Stimulated activated CD4-positive, alpha-beta T cell treated with anti-CD3 and anti-CD28 coated beads, TNF-alpha, amount 100 ng/mL, for 1 hour (primary cell): ENCODE data around the gene AATK.
A peak's percentile ranks its signal among the peaks of the same experiment; 100 is the strongest.

Experiments used
- DNase-seq, 3 donors: peaks; one replicate each; pipeline ENCODE4 v3.0.0-alpha.2; 2020; ENCODE audit warnings: low read depth in 3 of 3, low spot score in 1 of 3

Gene AATK

DNA sequence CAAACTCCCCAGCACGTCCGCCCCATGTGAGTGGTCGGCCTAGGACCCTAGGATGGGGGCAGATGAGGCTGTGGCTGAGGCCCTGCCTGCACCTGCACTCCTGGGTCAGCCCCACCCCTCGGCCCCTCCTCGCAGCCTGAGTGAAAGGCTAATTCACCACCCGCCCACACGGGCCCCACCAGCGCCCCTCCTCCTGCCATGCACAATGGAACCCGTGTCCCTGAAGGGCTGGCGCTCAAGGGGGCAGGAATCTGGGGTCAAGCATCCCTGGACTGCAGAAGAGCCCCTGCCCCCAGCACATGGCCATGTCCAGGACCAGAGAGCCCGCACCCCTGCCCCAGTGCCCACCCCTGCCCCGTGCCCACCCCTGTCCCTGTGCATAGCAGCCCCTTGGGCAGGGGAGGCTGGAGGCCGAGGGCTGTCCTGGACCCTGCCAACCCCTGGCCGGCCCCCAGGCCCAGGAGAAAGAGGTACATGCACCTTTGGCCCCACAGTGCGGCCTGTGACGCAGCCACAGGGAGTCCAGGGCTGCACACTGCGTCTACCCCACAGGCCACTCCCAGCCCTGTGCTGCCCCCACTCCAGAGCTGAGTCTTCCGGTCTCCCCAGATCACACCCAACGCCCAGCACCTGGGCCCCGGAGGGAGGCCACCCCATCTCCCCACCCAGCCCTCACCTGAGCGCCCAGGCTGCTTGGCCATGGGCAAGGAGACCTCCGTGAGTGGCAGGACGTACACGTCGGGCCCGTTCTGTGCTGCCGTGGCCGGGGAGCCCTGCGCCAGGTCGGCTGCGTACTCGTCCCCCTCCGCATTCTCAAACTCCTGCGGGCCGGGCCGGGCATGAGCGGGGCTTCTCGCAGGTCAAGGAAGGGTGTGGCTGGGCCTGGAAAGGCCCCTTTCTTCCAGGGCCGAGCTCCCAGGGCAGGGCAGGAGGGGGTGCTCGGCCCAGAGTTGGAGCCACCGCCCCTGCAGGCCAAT, 35.3 kb downstream of the AATK start:
- no peak for DNase-seq

DNA sequence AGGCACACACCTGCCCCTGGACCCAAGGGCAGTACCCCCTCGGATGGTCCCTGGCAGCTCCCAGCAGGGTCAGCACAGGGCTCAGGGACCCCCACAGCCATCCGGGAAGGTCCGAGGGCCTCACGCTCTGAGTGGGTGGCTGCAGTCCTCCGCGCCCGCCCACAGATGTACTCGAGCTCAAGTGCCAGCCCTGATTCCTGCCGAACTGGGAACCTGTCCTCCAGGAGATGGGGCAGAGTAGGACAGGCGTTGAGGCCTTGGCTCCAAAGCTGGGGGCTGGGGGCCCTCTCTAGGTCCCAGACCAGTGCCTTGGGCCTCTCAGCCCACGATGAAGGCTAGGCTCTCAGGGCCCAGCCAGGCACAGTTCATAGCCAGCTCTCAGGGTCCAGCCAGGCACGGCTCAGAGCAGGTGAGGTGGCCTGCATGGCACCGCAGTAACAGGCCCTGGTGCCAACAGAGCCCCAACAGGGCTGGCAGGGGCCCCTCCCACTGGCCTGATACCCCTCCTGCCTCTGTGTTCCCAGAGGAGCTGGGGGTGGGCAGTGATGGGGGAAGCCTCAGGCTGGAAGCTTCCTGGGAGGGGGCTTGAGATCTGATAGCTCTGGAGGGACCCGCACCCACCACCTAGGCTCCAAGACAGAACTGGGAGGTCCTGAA, 36.2 kb downstream of the AATK start:
- DNase-seq = no peak

DNA sequence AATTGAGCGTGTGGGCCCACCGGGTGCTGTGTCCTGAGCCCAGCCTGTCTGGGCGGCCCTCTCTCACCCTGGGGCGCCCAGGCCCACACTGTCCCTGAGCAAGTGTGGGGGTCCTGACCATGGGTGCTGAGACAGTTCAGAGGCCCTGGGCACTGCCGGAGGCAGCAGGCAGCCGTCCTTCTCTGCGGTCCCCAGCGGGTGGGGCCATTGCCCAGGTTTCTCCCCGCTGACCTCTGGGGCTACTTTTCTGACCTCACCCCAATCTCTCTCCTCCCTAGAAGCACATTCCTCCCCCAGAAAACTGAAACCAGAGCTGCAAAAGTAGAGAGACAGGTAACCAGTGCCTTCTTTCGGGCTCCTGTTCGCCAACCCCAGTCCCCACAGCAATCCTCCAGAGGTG, 36.7 kb downstream of the AATK start:
- no peak for DNase-seq

DNA sequence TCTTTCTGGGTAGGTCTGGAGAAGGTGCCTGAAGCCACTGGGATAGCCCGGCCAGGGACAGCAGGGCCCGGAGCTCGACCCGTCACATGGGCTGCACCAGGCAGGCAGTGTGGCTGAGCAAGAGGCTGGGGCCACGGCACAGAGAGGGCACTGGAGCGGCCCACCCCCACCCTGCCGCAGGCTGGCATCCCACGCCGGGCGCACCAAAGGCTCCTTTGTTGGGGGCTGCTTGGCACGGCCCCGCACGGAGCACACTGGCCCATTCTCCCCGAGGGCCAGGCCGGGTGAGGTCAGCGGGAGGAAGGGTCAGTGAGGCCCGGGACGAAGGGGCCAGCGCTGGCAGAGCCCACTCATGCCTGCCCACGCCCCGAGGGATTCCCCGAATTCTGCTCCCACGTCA, 37.2 kb downstream of the AATK start:
- DNase-seq = no peak

DNA sequence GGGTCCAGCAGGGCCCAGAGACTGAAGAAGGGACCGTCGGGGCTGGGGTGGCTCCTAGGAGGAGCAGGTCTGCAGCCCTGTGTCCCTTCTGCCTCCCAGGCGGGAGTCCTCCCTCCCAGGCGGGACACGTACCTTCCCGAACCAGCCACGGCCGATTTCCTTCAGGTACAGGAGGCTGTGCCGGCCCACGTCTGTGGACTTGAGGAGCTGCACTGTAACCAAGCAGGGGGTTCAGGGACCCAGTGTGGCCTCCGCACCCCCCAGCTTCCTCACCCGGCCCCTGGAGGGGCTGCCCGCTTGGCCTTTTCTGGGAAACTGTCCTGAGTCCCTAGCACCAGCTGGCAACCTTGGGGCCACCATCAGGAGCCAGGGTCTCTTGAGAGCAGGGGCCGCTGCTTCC, 37.7 kb downstream of the AATK start:
- DNase-seq = no peak

GRCh38 chr17:81127526-81128177, 38.4 kb downstream of the AATK start:
- DNase-seq = no peak

DNA sequence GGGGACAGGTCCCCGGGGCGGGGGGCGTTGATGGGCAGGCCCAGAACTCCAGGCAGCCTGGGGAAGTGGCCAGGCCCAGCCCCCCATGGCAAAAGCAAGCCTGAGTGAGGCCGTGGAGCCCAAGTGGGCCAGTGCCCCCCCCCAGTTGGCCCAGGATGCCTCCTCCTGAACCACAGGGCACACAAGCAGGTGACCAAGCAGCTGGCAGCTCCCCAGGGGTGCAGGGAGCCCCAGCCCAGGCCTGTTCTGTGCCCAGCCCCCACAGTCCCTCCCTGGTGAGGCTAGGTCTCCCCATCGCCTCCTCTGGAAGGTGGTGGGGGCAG, 38.9 kb downstream of the AATK start:
- DNase-seq = no peak

DNA sequence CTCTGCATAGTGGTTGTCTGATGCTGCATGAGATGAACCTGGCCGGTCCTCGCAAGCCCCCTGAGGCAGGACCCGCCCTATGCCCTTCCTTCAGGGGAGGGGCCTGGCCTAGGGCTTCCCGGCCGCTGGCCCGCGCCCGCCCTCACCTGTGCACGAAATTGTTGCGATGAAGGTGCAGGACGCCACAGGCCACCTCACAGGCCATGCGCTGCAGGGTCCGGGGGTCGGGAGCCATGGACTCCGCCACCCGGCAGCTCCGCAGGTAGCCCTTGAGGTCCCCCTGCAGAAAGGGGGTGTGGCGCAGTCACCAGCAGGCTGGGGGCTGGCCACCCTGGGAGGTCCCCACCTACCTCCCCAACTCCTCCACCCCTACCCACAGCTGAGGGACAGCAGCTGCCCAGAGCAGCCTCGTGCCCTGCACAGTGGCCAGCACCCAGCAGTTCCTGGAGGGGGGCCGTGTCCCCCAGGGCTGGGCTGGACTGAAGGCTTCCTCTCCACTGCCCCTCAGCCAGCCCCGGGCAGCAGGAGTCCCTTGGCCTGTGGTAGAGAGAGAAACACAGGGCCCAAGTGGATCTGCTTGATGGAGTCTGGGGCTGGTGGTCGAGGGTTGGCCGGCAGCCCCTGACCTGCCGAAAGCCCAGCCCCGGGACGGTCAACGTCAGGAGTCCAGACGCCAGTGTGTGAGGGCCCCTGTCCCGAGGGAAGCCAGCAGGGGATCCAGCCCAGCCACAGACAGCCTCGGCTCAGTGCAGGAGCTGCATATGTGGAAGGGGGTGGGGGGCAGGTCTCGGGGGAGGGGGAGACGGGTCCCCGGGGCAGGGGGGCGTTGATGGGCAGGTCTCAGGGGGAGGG, 39.5 kb downstream of the AATK start:
- DNase-seq = no peak

- DNase-seq = no peak
These were observed 40.4 kb downstream of the AATK start for GRCh38 chr17:81125573-81126081.

DNA sequence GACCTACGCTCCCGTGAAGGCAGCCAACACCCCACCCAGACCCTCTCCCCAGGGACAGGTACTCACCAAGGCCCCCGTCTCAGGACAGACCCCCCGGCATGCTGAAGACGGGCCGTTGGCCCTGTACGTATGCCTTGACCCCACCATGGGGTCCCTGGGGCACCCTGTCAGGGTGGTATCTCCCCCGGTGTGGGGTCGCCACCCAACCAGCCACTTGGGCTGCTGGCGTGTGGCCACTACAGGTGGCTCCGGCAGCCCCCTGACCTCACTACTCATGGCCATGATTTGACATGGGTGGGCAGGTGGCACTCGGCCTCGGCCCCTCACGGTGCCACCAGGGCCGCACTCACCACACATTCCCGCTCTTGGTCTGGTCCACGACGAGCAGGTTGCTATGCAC, 41.6 kb downstream of the AATK start:
- no peak for DNase-seq

DNA sequence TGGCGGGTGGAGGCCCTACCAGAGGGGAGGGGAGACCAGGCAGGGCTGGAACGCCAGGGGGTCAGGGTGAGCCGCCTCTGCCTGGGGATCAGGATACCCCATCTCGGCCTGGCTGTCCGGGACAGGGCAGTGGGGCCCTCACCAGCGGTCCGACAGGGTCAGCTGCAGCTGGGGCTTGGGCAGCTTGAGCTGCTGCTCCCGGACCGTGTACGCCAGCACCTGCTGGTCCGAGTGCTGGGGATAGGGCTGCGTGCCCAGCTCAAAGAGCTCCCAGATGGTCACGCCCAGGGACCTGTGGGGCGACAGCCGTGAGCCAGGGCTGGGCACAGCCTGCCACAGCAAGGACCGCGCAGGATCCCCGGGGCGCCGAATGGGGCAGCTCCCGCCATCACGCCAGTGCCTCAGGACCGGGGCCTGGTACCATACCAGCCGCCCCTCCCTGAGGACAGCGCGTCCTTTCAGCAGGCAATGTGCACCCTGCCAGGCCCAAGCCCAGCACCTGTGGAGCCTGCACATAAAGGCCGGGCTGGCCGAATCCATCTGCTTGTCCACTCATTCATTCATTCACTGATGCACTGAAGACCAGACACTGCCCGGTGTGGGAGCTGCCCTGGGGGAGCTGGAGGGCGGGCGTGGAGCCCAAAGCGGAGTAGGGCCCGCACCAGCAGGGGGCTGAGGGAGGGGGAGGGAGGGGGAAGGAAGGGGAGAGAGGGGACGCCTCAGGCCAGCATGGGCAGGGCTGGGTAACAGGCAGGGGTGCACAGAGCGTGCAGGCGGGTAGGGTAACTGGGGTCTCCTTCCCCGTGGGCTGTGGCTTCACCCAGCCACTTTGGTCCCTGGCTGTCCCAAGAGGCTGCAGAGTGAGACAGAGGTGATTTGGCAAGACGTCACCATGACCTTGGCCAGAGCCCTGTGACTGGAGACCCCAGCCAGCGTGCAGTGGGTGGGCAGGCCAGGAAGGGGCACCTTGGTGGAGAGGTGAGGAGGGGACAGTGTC, 42.7 kb downstream of the AATK start:
- DNase-seq = no peak

GRCh38 chr17:81121841-81122733, 43.9 kb downstream of the AATK start:
- no peak for DNase-seq

DNA sequence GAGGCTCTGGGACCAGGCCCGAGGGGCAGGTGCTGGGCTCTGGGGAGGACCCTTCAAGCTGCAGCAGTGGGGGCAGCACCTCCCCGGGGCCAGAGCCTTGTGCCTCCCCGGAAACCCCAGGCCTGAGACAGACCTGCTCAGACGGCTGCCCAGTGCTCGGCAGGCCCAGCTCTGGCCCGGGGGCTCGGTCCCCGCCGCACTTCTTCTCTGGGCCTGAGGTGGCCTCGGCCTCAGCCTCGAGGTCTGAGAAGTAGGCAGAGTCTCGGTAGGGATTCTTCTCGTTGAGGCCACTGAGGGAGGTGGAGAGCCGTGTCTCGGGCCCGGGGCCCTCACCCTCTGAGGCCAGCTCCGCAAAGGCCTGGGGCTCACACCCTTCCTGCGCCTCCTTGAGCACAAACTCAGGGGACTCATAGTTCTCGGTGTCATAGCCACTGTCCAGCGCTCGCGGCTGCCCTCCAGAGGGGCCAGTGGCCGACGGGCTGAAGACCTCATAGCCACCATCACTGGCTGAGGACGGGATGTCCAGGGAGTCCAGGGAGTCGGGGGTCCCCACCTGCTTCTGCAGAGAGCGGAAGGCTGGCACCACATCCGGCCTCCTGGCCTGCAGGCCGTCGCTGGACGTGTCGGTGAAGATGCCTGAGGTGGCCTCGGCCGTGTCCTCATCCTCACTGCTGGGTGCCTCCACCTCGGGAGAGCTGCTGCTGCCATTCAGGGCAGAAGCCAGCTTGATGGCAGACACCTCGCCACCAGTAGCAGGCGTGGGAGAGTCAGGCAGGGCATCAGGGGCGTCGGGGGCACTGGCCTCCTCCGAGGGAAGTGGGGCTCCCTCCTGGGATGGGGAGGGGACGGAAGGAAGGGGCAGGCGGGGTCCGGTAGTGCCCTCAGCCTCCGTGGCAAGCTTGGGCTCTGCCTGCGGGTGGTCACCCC, 45.1 kb downstream of the AATK start:
- no peak for DNase-seq

DNA sequence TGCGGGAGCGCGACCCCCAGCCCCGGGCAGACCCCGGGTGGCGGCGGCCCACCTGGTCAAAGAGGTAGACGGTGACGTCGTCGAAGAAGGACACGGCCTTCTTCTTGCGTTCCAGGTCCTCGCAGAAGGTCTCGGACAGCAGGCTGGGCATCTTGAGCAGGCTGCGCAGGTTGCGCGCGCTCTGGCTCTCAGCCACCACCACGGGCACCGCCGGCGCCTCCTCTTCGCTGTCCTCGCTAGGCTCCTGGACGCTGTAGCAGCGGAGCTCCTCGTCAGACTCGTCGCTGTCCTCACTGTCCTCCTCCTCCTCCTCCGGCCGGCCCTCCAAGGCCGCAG, 45.9 kb downstream of the AATK start:
- DNase-seq = no peak

- peak; percentile 44 to 70 (median 53) for DNase-seq
These were observed 46.5 kb downstream of the AATK start for GRCh38 chr17:81119223-81120148.

DNA sequence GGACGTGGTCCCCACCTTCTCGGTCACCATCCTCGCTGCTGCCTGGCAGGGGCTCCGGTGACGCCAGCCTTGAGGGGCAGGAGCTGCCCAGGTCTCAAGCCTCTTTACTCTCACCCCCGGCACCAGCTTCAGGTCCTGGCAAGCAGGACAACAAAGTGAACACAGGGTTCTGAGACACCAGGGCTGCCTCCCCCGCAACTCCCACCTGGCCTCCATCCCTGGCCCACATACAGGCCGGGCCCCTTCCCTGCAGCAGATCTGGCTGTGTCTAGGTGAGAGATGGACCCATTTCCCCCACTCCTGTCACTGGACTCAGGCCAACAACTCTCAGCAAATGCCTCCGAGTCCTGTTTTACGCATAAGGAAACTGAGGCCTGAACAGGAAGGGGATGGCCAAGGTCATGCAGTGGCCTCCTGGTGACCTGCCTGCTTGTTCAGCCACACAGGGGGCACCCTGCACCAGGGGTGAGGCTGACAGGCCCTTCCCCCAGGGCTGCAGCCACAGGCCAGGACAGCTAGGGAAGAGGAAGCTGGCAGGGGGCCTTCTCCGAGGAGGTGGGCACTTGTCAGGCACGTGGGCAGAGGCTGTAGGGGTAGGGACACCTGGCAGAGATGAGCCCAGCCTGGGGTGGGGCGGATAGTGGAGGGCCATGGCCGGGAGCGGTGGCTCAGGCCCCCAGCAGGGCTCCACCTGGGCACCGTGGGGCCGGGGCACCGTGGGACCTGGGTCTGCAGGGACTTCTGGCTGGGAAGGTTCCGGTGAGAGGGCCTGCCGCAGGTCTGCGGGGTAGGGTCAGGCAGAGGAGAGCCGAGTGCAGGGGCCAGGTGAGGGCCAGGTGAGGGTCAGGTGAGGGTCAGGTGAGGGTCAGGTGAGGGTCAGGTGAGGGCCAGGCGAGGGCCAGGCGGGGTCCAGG, 47.5 kb downstream of the AATK start:
- DNase-seq = no peak
